K562 (cell line): ENCODE measurements around the gene TACC3.

ENCODE experiments used
- ATF3 ChIP-seq, 2 experiments: fragments of 450-650 bp in 1 of 2; sonication (generic) in 1 of 2; formaldehyde crosslinking in 1 of 2; IDR thresholded peaks in 1 of 2; conservative IDR thresholded peaks in 1 of 2; 2 replicates each; pipeline versions ENCODE4 v1.6.1 to v1.8.1; 2016 to 2023; ENCODE audit warnings: mild to moderate bottlenecking in 2 of 2, moderate library complexity in 2 of 2, inconsistent platforms in 1 of 2, missing genetic modification reagents in 1 of 2
- BMI1 ChIP-seq: fragments of 150-350 bp; IDR thresholded peaks from 2 replicates; pipeline ENCODE4 v1.6.1; 2014; ENCODE audit warnings: low read length
- EP300 ChIP-seq: IDR thresholded peaks from 2 replicates; pipeline ENCODE4 v1.6.1; 2012; ENCODE audit warnings: low read length, improper control_type of control experiment
- EZH2 ChIP-seq: IDR thresholded peaks from 2 replicates; pipeline ENCODE4 v1.6.1; 2012; ENCODE audit warnings: low read depth, mild to moderate bottlenecking, inconsistent platforms, low read length, borderline replicate concordance
- IRF9 ChIP-seq: fragments of 450-650 bp; IDR thresholded peaks from 2 replicates; pipeline ENCODE4 v1.6.1; 2016; ENCODE audit warnings: missing biosample characterization, missing genetic modification characterization
- JUND ChIP-seq, 2 experiments: IDR thresholded peaks; 2 replicates in 1 of 2; 3 replicates in 1 of 2; pipeline ENCODE4 v1.6.1; 2011; ENCODE audit warnings: borderline replicate concordance in 2 of 2, low read depth in 2 of 2, low read length in 2 of 2, improper control_type of control experiment in 1 of 2, missing biosample characterization in 1 of 2, missing genetic modification characterization in 1 of 2, missing genetic modification reagents in 1 of 2
- MAX ChIP-seq: sonication (generic); formaldehyde crosslinking; IDR thresholded peaks from 2 replicates; pipeline ENCODE4 v1.9.0; 2022; ENCODE audit warnings: mild to moderate bottlenecking, missing genetic modification reagents
- PHF8 ChIP-seq: fragments of 200-600 bp; sonication (generic); IDR thresholded peaks from 2 replicates; pipeline ENCODE4 v1.6.1; 2012; ENCODE audit warnings: mixed run types, mild to moderate bottlenecking, inconsistent platforms, low read length, moderate library complexity, borderline replicate concordance
- RFX5 ChIP-seq: IDR thresholded peaks from 2 replicates; pipeline ENCODE4 v1.6.1; 2011; ENCODE audit warnings: low read depth, mild to moderate bottlenecking, improper control_type of control experiment, low read length
- SIN3A ChIP-seq, 2 experiments: fragments of 150-350 bp in 1 of 2; IDR thresholded peaks; 2 replicates each; pipeline ENCODE4 v1.6.1; 2011 to 2016; ENCODE audit warnings: borderline replicate concordance in 2 of 2, low read depth in 2 of 2, low read length in 2 of 2, mild to moderate bottlenecking in 2 of 2, moderate library complexity in 2 of 2; ENCODE audit not compliant: control insufficient read depth in 1 of 2
- SIN3B ChIP-seq: fragments of 450-650 bp; IDR thresholded peaks from 2 replicates; pipeline ENCODE4 v1.6.1; 2017; ENCODE audit warnings: low read depth, mild to moderate bottlenecking, moderate library complexity
- UBTF ChIP-seq, 2 experiments: IDR thresholded peaks; 2 replicates each; pipeline ENCODE4 v1.6.1; 2012; ENCODE audit warnings: improper control_type of control experiment in 2 of 2, low read depth in 2 of 2, low read length in 2 of 2, borderline replicate concordance in 1 of 2
- ZNF217 ChIP-seq: sonication (generic); formaldehyde crosslinking; IDR thresholded peaks from 2 replicates; pipeline ENCODE4 v1.8.0; 2022; ENCODE audit warnings: mild to moderate bottlenecking, missing genetic modification reagents
- ZNF354B ChIP-seq: fragments of 250-450 bp; sonication (Bioruptor Pico); IDR thresholded peaks from 2 replicates; pipeline ENCODE4 v1.4.0; 2020

- no peak for TF ChIP-seq SIN3A (IDR thresholded peaks at IDR 0.05; ENCODE audit: borderline replicate concordance in 2 of 2, control insufficient read depth in 1 of 2, low read depth in 2 of 2, low read length in 2 of 2)
- TF ChIP-seq SIN3B = no peak
- no peak for TF ChIP-seq ZNF217
- TF ChIP-seq EP300 = no peak
- no peak for TF ChIP-seq EZH2
- TF ChIP-seq BMI1 = no peak
- TF ChIP-seq RFX5 = no peak
- TF ChIP-seq PHF8 = no peak
- peak in 1 of 2 experiments; percentile 70; a peak in 1 of 4 replicates for TF ChIP-seq UBTF (IDR thresholded peaks at IDR 0.05; ENCODE audit: borderline replicate concordance in 1 of 2, low read depth in 2 of 2, low read length in 2 of 2)
- no peak for TF ChIP-seq IRF9 (tag)
- TF ChIP-seq MAX (CRISPR knock-in tag) = no peak
- TF ChIP-seq ZNF354B (CRISPR knock-in tag) = no peak
- TF ChIP-seq JUND (IDR thresholded peaks at IDR 0.05; ENCODE audit: borderline replicate concordance, low read depth, low read length) = 0 out of 2 replicates have a peak, but pooled peaks have one; percentile 5
- TF ChIP-seq JUND (tag; IDR thresholded peaks at IDR 0.05; ENCODE audit: borderline replicate concordance, low read depth, low read length) = peak; percentile 28; the same call in 1 of the 3 replicates
- TF ChIP-seq ATF3 (IDR thresholded peaks at IDR 0.05) = peak; percentile 52
- no peak for TF ChIP-seq ATF3 (CRISPR knock-in tag; conservative IDR thresholded peaks at IDR 0.05)
Observed at GRCh38 chr4:1788254-1788973, 67.1 kb downstream of the TACC3 start.
